Skeletal muscle tissue (tissue), 4 donors: Measurements from ENCODE around the gene ASIC4. TPM values are rescaled to one million over a fixed set of nuclear protein-coding genes. Genes with fewer than 3 reads are reported as not detected.
A peak's percentile ranks its signal among the peaks of the same experiment; 100 is the strongest.

Source experiments
- H3K27ac ChIP-seq: one replicate; pipeline ENCODE4 v1.7.0; 2013; ENCODE audit warnings: mild to moderate bottlenecking, low read depth, low read length, inconsistent platforms
- H3K27me3 ChIP-seq, 3 donors: one replicate each; pipeline ENCODE4 v1.7.0; 2013; ENCODE audit warnings: low read length in 3 of 3; ENCODE audit not compliant: control insufficient read depth in 3 of 3, insufficient read depth in 3 of 3
- H3K36me3 ChIP-seq, 3 donors: one replicate each; pipeline ENCODE4 v1.7.0; 2013; ENCODE audit warnings: low read length in 3 of 3; ENCODE audit not compliant: control insufficient read depth in 3 of 3, insufficient read depth in 3 of 3
- H3K4me1 ChIP-seq, 3 donors: one replicate each; pipeline ENCODE4 v1.7.0; 2013; ENCODE audit warnings: low read length in 3 of 3, mild to moderate bottlenecking in 3 of 3; ENCODE audit not compliant: control insufficient read depth in 3 of 3, insufficient read depth in 3 of 3
- H3K4me3 ChIP-seq, 3 donors: one replicate each; pipeline ENCODE4 v1.7.0; 2013; ENCODE audit warnings: low read length in 3 of 3
- H3K9ac ChIP-seq, 3 donors: one replicate each; pipeline ENCODE4 v1.7.0; 2013; ENCODE audit warnings: low read length in 3 of 3, mild to moderate bottlenecking in 3 of 3, moderate library complexity in 2 of 3, low read depth in 1 of 3
- H3K9me3 ChIP-seq, 3 donors: one replicate each; pipeline ENCODE4 v1.7.0; 2013; ENCODE audit warnings: low read length in 3 of 3; ENCODE audit not compliant: control insufficient read depth in 3 of 3
- total RNA-seq: library from RNA; depleted of rRNA; stranded (reverse); fragments of >200 nt; gene quantifications from one replicate; pipeline ENCODE4 v1.2.3, GENCODE V29; 2014
- donor health status: Osteomylitis.

The ASIC4 gene
- total RNA-seq, 1 donor from 2014 or later = not detected

DNA sequence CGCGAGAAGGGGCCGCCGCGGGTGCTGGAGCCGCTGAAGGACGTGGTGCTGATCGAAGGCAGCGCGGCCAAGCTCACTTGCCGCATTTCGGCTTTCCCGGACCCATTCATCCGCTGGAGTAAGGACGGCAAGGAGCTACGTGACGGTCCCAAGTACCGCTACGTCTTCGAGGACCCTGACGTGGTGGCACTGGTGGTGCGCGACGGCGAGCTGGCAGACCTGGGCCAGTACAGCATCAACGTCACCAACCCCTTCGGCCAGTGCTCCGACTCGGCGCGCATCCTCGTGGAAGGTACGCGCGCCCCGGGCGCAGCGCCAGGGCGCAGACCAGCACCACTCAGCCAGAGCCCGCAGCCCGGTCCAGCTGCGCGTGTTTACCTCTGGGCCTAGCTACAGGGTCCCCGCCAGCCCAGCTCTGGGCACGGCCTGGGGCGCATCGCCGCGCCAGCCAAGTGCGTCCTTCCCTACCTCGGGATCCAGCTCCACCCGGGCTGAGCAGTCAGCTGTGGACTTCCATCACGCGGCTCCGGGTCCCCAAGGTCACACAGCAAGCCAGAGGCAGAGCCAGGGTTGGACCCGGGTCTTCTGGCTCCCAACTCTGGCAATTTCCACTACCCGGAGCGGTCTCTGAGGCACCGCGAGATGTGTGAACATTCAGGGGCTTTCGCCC, 17.3 kb upstream of the ASIC4 start:
- H3K9ac ChIP-seq = peak overlapping the region in 2 of 3 donors; percentile 90 to 91
- H3K4me1 ChIP-seq = peaks cover 48 to 56% (median 51%) of the 10 kb centered on the region in 3 donors
- H3K36me3 ChIP-seq = peaks cover 12 to 24% (median 14%) of the 10 kb centered on the region in 3 donors
- no peaks in the 10 kb centered on the region for H3K9me3 ChIP-seq
- H3K4me3 ChIP-seq = peak overlapping the region; percentile 79 to 92 (median 89)
- H3K27ac ChIP-seq = peak overlapping the region; percentile 90
- peaks cover 0 to 7% (median 0%) of the 10 kb centered on the region in 3 donors for H3K27me3 ChIP-seq

DNA sequence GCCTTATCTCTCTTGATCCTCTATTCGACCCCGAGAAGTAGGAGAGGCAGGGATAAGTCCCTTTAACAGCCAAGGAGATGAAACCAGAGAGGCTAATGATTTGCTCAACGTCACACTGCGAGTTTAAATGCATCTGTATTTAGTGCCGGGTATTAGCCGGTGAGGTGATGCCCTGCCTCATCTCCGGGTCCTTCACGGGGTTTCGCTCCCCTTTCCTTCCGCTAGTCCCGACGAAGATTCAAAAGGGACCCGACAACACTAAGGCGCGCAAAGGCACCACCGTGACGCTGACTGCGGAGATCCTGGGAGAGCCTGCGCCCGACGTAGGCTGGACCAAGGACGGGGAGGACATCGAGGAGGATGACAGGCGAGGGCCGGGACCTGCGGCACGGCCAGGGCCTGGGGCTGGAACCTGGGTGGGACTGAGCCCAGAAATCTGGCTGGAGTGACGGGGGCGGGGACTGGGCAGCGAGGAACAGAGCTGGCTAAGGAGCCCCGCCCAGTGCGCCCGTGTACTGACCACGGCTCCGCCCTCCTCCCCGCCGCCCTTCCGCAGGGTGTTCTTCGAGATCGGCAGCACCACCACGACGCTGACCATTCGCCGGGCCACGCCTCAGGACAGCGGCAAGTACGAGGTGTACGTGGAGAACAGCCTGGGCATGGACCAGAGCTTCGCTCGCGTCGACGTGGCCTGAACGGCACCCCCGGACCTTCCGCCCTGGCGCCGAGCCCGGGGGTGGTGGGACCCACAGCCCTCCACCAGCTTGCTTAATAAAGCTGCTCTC, 16.6 kb upstream of the ASIC4 start:
- Histone ChIP-seq H3K27me3 (peaks cover 0 to 4% (median 0%) of the 10 kb centered on the region in 3 donors), H3K27ac (peak overlapping the region; percentile 90), H3K36me3 (peaks cover 9 to 24% (median 12%) of the 10 kb centered on the region in 3 donors), H3K9me3 (no peaks in the 10 kb centered on the region), H3K4me1 (peaks cover 48 to 56% (median 51%) of the 10 kb centered on the region in 3 donors), H3K9ac (peak overlapping the region; percentile 90 to 93 (median 91)), H3K4me3 (peak overlapping the region; percentile 79 to 92 (median 89))

DNA sequence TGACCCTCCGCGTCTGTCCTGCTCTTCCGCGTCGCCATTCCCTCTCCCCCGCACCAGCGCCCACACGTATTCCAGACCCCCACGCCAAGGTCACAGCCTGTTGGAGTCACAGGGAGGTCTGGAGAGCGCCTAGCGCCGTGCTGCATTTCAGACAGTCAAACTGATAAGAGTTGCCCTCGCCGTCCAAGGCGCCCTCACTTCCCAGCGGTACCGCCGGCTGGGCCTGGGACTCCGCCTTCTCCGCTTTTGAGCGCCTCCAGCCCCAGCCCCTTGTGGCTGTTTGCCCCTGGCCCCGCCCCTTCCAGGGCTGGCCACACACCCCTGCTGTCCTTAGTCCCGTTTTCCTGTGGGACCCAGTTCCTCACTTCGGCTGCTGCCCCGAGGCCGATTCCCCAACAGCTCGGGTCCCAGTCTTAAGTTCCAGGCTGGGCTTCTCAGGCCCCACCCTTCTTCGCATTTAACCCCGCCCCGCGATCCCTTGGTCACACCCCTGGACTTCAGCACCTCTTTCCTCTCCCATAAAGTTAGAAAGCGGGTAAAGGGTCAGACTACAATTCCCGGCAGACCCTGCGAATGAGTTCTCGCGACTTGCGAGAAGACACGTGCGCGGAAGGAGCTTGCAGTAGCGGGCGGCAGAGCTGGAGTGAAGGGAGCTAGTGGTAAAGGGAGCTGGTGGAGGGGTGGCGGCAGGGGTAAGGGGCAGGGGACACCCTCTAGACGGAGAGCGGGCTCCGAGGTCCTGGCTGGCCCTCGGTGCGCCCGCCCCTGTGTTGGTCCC, 15.8 kb upstream of the ASIC4 start, which contains the start of gene GMPPA:
TSS of gene GMPPA (plus strand) at position 612 of the 778 bp plus-strand sequence. CDS start 1,085 bp downstream, outside the sequence.
- H3K4me3 ChIP-seq = peak within 1 kb of the TSS; percentile 79 to 92 (median 89)
- peak within 1 kb of the TSS; percentile 90 for H3K27ac ChIP-seq
- H3K27me3 ChIP-seq = peaks cover 0 to 3% (median 0%) of the 10 kb centered on the region in 3 donors
- peak within 1 kb of the TSS; percentile 90 to 93 (median 91) for H3K9ac ChIP-seq
- peaks cover 48 to 56% (median 51%) of the 10 kb centered on the region in 3 donors for H3K4me1 ChIP-seq
- H3K36me3 ChIP-seq = peaks cover 8 to 21% (median 9%) of the 10 kb centered on the region in 3 donors
- no peaks in the 10 kb centered on the region for H3K9me3 ChIP-seq

DNA sequence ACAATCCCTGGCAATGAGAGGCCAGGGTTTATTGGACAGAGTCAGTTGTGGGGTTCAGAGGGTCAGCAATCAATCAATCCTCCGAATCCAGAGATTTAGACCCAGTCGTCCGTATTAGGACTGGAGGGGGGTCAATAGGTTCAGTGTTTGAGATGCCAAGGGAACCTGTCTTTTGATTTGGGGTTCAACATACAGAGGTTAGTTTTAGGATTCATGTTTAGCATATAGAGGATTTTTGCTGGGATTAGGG, 15.3 kb upstream of the ASIC4 start:
- H3K27ac ChIP-seq = peak overlapping the region; percentile 90
- no peaks in the 10 kb centered on the region for H3K9me3 ChIP-seq
- H3K4me1 ChIP-seq = peaks cover 48 to 56% (median 51%) of the 10 kb centered on the region in 3 donors

DNA sequence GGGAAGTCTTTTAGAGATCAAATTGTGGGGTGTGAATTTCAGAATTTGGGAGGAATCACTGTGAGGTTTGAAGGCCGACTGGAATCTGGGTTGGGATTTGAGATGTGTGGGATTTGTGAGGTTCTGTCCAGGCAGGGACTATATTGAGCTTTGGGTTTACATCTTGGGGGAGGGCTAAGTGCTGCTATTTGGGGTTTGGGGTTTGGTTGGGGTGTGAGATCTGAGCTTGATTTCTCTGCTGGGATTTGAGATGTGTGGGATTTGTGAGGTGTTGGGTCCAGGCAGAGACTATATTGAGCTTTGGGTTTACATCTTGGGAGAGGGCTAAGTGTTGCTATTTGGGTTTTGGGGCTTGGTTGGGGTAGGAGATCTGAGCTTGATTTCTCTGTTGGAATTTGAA, 14.7 kb upstream of the ASIC4 start:
- Histone ChIP-seq H3K9ac (peak overlapping the region; percentile 90 to 93 (median 91)), H3K27ac (no peak overlapping the region), H3K36me3 (peaks cover 18 to 29% (median 19%) of the 10 kb centered on the region in 3 donors), H3K9me3 (no peaks in the 10 kb centered on the region), H3K27me3 (no peaks in the 10 kb centered on the region), H3K4me1 (peaks cover 48 to 56% (median 51%) of the 10 kb centered on the region in 3 donors), H3K4me3 (peak overlapping the region; percentile 79 to 92 (median 89))

More for the DNA sequence above, 15.3 kb upstream of the ASIC4 start:
- peak overlapping the region; percentile 79 to 92 (median 89) for H3K4me3 ChIP-seq
- peaks cover 12 to 23% (median 13%) of the 10 kb centered on the region in 3 donors for H3K36me3 ChIP-seq
- peak overlapping the region; percentile 90 to 93 (median 91) for H3K9ac ChIP-seq
- H3K27me3 ChIP-seq = peaks cover 0 to 3% (median 0%) of the 10 kb centered on the region in 3 donors

DNA sequence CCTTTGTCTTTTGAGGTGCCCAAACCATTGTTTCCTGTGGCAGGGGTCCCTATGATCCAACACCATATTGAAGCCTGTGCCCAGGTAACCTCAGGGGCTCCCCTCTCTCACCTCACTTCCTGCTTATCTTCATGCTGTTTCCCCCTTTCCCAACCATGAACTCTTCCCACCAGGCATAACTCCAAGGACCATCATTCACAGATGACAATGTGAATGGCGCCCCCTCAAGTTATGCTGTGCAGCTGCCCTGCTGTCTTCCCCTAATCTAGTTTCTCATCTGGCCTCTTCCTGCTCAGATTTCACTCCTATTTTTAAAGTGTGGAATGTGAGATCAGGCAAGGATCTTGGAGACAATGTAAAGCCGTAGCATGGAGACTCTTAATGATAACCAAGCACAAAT, 14.1 kb upstream of the ASIC4 start:
- peaks cover 19 to 35% (median 20%) of the 10 kb centered on the region in 3 donors for H3K36me3 ChIP-seq
- H3K4me1 ChIP-seq = peaks cover 46 to 51% (median 49%) of the 10 kb centered on the region in 3 donors
- H3K4me3 ChIP-seq = no peak overlapping the region
- H3K9me3 ChIP-seq = no peaks in the 10 kb centered on the region
- H3K9ac ChIP-seq = no peak overlapping the region
- H3K27ac ChIP-seq = no peak overlapping the region
- no peaks in the 10 kb centered on the region for H3K27me3 ChIP-seq

DNA sequence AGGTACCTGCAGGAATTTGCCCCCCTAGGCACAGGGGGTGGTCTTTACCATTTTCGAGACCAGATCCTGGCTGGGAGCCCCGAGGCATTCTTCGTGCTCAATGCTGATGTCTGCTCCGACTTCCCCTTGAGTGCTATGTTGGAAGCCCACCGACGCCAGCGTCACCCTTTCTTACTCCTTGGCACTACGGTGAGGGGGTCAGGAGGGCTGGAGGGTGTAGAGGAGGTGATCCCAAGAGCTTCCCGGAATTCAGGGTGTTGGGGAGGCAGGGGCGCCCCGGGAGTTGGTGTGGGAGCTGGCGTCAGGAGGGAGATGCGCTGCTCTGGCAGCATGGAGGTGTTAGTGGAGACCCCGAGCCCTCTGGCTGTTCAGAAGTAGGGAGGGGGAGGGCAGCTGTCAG, 12.4 kb upstream of the ASIC4 start:
- Histone ChIP-seq H3K36me3 (peaks cover 28 to 48% (median 32%) of the 10 kb centered on the region in 3 donors), H3K4me1 (peaks cover 32 to 33% (median 32%) of the 10 kb centered on the region in 3 donors)

DNA sequence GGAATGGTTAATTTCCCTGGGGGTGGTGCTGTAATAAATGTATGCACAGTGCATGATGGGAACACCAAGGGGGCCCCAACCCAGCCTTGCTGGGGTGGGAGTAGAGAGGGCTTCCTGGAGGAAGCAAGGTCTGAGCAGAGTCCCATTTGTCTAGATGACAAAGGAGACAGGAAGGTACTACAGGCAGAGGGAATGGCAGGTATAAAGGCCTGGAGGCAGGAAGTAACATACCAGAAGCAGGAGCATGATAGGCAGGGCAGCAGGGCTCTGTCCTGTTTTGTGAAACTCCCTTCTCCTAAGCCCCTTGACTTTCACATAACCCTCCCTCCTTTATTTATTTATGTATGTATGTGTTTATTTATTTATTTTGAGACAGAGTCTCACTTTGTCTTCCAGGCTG, 11.7 kb upstream of the ASIC4 start:
- H3K27ac ChIP-seq = no peak overlapping the region
- H3K9me3 ChIP-seq = no peaks in the 10 kb centered on the region
- H3K9ac ChIP-seq = no peak overlapping the region
- H3K4me1 ChIP-seq = peaks cover 24 to 26% (median 24%) of the 10 kb centered on the region in 3 donors
- H3K4me3 ChIP-seq = no peak overlapping the region
- peaks cover 28 to 48% (median 32%) of the 10 kb centered on the region in 3 donors for H3K36me3 ChIP-seq
- peaks cover 0 to 2% (median 0%) of the 10 kb centered on the region in 3 donors for H3K27me3 ChIP-seq

More for the DNA sequence above, 12.4 kb upstream of the ASIC4 start:
- Histone ChIP-seq H3K4me3 (no peak overlapping the region), H3K27me3 (no peaks in the 10 kb centered on the region), H3K9ac (no peak overlapping the region), H3K9me3 (no peaks in the 10 kb centered on the region), H3K27ac (no peak overlapping the region)

DNA sequence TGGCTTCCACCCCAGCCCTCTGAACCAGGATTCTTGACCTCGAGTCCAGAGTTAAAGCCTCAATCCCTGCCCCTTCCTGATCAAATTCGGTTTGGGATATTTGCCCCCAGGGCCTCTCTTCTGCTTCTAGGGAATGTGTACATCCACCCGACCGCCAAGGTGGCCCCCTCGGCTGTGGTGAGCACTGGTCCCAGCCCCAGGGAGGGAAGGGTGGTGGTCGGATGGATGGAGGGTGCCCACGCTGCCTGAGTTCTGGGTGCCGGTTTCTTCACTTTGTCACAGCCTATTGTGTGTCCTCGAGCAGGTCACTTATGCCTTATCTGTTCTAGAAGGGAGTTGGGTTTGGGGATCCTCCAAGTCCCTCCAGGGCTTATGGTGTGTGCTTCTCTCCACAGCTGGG, 8.7 kb upstream of the ASIC4 start:
- no peak overlapping the region for H3K4me3 ChIP-seq
- peaks cover 28 to 48% (median 32%) of the 10 kb centered on the region in 3 donors for H3K36me3 ChIP-seq
- peaks cover 5 to 18% (median 6%) of the 10 kb centered on the region in 3 donors for H3K27me3 ChIP-seq
- no peaks in the 10 kb centered on the region for H3K9me3 ChIP-seq
- no peak overlapping the region for H3K9ac ChIP-seq
- H3K4me1 ChIP-seq = peaks cover 9 to 12% (median 9%) of the 10 kb centered on the region in 3 donors
- no peak overlapping the region for H3K27ac ChIP-seq
